ENCODE data around the gene RGS14. TPM values are rescaled to one million over a fixed set of nuclear protein-coding genes. Genes with fewer than 3 reads are reported as not detected.

The RGS14 gene
- polyA plus RNA-seq, 1 donor (not counting 4 experiments of a cell fraction or from before 2014, with no cell fraction given): 8.6 TPM

DNA sequence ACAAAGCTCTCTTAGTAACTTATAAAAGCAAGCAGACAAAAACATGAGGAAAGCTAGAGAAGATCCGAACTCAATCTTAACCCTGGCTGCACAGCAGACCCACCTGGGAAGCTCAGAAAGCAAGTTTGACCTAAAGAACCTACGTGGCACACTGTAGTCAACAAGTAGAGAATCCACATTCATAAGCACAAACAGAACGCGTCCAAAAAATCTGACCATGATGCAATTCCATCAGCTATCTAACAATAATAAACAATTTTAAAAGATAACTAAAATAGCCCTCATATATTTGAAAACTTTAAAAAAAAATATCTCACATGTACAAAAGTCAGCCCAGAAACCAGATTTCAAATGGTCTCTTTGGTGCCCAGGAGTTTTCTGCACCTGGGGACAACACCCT, 10.9 kb upstream of the RGS14 start:
- H3K4me1 ChIP-seq (ENCODE audit: control insufficient read depth, extremely low read depth, insufficient read depth, low read length): peaks cover 21% of the 10 kb centered on the region

DNA sequence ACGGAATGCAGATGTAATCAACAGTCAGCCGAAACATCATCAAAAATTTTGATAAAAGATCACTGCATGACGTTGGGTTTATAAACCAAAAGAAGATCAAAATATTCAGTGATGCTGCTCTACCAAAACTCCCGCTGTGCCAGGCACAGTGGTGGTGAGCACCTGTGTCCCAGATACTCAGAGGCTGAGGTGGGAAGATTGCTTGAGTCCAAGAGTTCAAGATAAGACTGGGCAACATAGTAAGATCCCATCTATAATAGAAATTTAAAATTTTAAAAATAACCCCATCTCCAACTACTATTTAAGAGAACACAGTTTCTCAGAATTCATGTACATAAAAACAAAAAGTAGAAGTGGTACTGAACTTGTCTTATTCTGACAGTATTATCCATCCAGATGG, 10.0 kb upstream of the RGS14 start:
- Histone ChIP-seq H2AFZ (ENCODE audit: control insufficient read depth, low read length) (no peak overlapping the region), H3K9me1 (ENCODE audit: control insufficient read depth, extremely low read depth, insufficient read depth, low read length) (no peaks in the 10 kb centered on the region), H3K9ac (ENCODE audit: control insufficient read depth, extremely low read depth, insufficient read depth, low read length) (no peak overlapping the region), H3K4me1 (ENCODE audit: control insufficient read depth, extremely low read depth, insufficient read depth, low read length) (peaks cover 25% of the 10 kb centered on the region), H3K27ac (ENCODE audit: control insufficient read depth, insufficient read depth, low read length) (no peak overlapping the region), H3K79me2 (ENCODE audit: control insufficient read depth, insufficient read depth, low read length) (peaks cover 75% of the 10 kb centered on the region), H3K27me3 (ENCODE audit: control insufficient read depth, extremely low read depth, insufficient read depth, low read length) (no peaks in the 10 kb centered on the region), H3K4me2 (ENCODE audit: control insufficient read depth, extremely low read depth, insufficient read depth, low read depth, low read length) (no peak overlapping the region), H4K20me1 (ENCODE audit: control insufficient read depth, extremely low read depth, insufficient read depth, low read length) (peaks cover 4% of the 10 kb centered on the region), H3K9me3 (ENCODE audit: control insufficient read depth, low read depth, low read length) (no peaks in the 10 kb centered on the region), H3K4me3 (ENCODE audit: control insufficient read depth in 2 of 3, extremely low read depth in 1 of 3, insufficient read depth in 2 of 3, low read depth in 1 of 3, low read length in 3 of 3) (no peak overlapping the region), H3K36me3 (ENCODE audit: control insufficient read depth in 2 of 2, extremely low read depth in 1 of 2, insufficient read depth in 2 of 2, low read length in 2 of 2) (peaks cover 12 to 31% of the 10 kb centered on the region in 2 experiments)
- dilution Hi-C loops (cut with MboI; ENCODE audit: extremely low pct_ligation_motif_present, low sequenced_read_pairs): no loop called here
- FAIRE-seq (no peak), DNase-seq (ENCODE audit: low read depth, low spot score) (no peak)
- no peak for TF ChIP-seq EZH2 (IDR thresholded peaks at IDR 0.05; ENCODE audit: low read length)
- TF ChIP-seq, protein P1, sequence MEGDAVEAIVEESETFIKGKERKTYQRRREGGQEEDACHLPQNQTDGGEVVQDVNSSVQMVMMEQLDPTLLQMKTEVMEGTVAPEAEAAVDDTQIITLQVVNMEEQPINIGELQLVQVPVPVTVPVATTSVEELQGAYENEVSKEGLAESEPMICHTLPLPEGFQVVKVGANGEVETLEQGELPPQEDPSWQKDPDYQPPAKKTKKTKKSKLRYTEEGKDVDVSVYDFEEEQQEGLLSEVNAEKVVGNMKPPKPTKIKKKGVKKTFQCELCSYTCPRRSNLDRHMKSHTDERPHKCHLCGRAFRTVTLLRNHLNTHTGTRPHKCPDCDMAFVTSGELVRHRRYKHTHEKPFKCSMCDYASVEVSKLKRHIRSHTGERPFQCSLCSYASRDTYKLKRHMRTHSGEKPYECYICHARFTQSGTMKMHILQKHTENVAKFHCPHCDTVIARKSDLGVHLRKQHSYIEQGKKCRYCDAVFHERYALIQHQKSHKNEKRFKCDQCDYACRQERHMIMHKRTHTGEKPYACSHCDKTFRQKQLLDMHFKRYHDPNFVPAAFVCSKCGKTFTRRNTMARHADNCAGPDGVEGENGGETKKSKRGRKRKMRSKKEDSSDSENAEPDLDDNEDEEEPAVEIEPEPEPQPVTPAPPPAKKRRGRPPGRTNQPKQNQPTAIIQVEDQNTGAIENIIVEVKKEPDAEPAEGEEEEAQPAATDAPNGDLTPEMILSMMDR (optimal IDR thresholded peaks at IDR 0.05 in 1 of 3, IDR thresholded peaks at IDR 0.05 in 1 of 3, conservative IDR thresholded peaks at IDR 0.05 in 1 of 3; ENCODE audit: extremely low read depth in 1 of 3, insufficient read depth in 2 of 3, low read length in 3 of 3): no peak

More for the DNA sequence above, 10.9 kb upstream of the RGS14 start:
- no peak overlapping the region for H3K27ac ChIP-seq (ENCODE audit: control insufficient read depth, insufficient read depth, low read length)
- TF ChIP-seq, protein P1 (optimal IDR thresholded peaks at IDR 0.05 in 1 of 3, IDR thresholded peaks at IDR 0.05 in 1 of 3, conservative IDR thresholded peaks at IDR 0.05 in 1 of 3; ENCODE audit: extremely low read depth in 1 of 3, insufficient read depth in 2 of 3, low read length in 3 of 3): no peak
- no peak for TF ChIP-seq EZH2 (IDR thresholded peaks at IDR 0.05; ENCODE audit: low read length)
- H3K4me3 ChIP-seq (ENCODE audit: control insufficient read depth in 2 of 3, extremely low read depth in 1 of 3, insufficient read depth in 2 of 3, low read depth in 1 of 3, low read length in 3 of 3): no peak overlapping the region
- H3K9ac ChIP-seq (ENCODE audit: control insufficient read depth, extremely low read depth, insufficient read depth, low read length): no peak overlapping the region
- H4K20me1 ChIP-seq (ENCODE audit: control insufficient read depth, extremely low read depth, insufficient read depth, low read length): peaks cover 4% of the 10 kb centered on the region
- dilution Hi-C loops (cut with MboI; ENCODE audit: extremely low pct_ligation_motif_present, low sequenced_read_pairs): no loop called here
- no peak overlapping the region for H3K4me2 ChIP-seq (ENCODE audit: control insufficient read depth, extremely low read depth, insufficient read depth, low read depth, low read length)
- DNase-seq (ENCODE audit: low read depth, low spot score) (no peak), FAIRE-seq (no peak)
- H3K9me3 ChIP-seq (ENCODE audit: control insufficient read depth, low read depth, low read length): no peaks in the 10 kb centered on the region
- H3K79me2 ChIP-seq (ENCODE audit: control insufficient read depth, insufficient read depth, low read length): peaks cover 82% of the 10 kb centered on the region
- H3K9me1 ChIP-seq (ENCODE audit: control insufficient read depth, extremely low read depth, insufficient read depth, low read length): no peaks in the 10 kb centered on the region
- no peak overlapping the region for H2AFZ ChIP-seq (ENCODE audit: control insufficient read depth, low read length)
- H3K27me3 ChIP-seq (ENCODE audit: control insufficient read depth, extremely low read depth, insufficient read depth, low read length): no peaks in the 10 kb centered on the region
- H3K36me3 ChIP-seq (ENCODE audit: control insufficient read depth in 2 of 2, extremely low read depth in 1 of 2, insufficient read depth in 2 of 2, low read length in 2 of 2): peaks cover 13 to 31% of the 10 kb centered on the region in 2 experiments
